ENCODE data around the gene CRPPA. TPM values are rescaled to one million over a fixed set of nuclear protein-coding genes. Genes with fewer than 3 reads are reported as not detected.

CRPPA gene
- total and polyA plus RNA-seq, 10 of the 15 experiments (the other 5 are each of a cell fraction or from before 2014, with no cell fraction given) = not detected

DNA sequence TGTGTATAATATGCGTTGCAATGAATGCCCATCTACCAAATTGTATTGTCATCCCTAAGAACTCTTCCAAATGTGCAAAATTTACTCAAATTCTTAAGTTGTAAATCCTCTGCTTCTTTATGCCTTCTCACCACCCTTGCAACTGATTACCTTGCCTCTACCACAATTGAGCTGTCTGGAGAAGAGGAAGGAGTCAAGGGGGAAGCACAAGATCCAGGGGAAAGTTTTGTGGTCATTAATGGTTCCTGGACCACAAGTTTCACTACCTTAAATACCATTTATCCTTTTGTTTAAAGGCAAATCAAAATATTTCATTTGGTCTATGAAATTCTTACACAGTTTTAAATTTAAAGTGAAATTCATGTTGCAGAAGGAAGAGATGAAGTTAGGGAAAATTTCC is 16.7 kb downstream of the CRPPA start:
- TF ChIP-seq SPI1 (IDR thresholded peaks at IDR 0.05; ENCODE audit: borderline replicate concordance, insufficient read depth, low read depth, low read length) (no peak), KDM1A (IDR thresholded peaks at IDR 0.05; ENCODE audit: borderline replicate concordance) (no peak), HSF1 (IDR thresholded peaks at IDR 0.05; ENCODE audit: low read depth, low read length) (no peak), RAD21 (IDR thresholded peaks at IDR 0.05; ENCODE audit: insufficient read depth, low read depth, low read length) (no peak)
- Histone ChIP-seq H3K27ac (ENCODE audit: control insufficient read depth, insufficient read depth) (no peak overlapping the region), H4K20me1 (ENCODE audit: control insufficient read depth, insufficient read depth) (no peaks in the 10 kb centered on the region), H3K9ac (ENCODE audit: control insufficient read depth, insufficient read depth, low read length) (no peak overlapping the region), H3K9me3 (replicated peaks; ENCODE audit: control insufficient read depth, insufficient read depth, low read length) (peaks cover 5% of the 10 kb centered on the region; the same call in 1 of the 3 replicates), H3K27me3 (replicated peaks in 1 of 2; ENCODE audit: control insufficient read depth in 2 of 2, insufficient read depth in 2 of 2, low read length in 1 of 2) (no peaks in the 10 kb centered on the region), H3K36me3 (ENCODE audit: control insufficient read depth in 2 of 2, insufficient read depth in 2 of 2, low read length in 1 of 2) (no peaks in the 10 kb centered on the region), H3K4me2 (ENCODE audit: control insufficient read depth, insufficient read depth) (no peak overlapping the region), H3K4me3 (no peak overlapping the region), H3K4me1 (ENCODE audit: control insufficient read depth, insufficient read depth, low read length) (no peaks in the 10 kb centered on the region), H2AFZ (ENCODE audit: control insufficient read depth, low read depth, low read length) (no peak overlapping the region), H3K79me2 (ENCODE audit: control insufficient read depth, insufficient read depth, low read length) (no peaks in the 10 kb centered on the region)
- ATAC-seq (no peak), FAIRE-seq (no peak), DNase-seq (ENCODE audit: low read depth, low spot score) (no peak)
- RAD21 ChIA-PET (ENCODE audit: unreplicated experiment) = no interaction called here
- WGBS (ENCODE audit: insufficient coverage, insufficient replicate concordance, low lambda C conversion rate, missing lambda C conversion rate) = 50% methylated on average over 1 of the region's 1 CpG
- SMC1A ChIA-PET (ENCODE audit: uncharacterized antibody, unreplicated experiment) = no interaction called here
- POLR2A ChIA-PET = no interaction called here
- CTCF ChIA-PET = no interaction called here
- BruUV-seq (replicated peaks) = no TSS peak
- intact Hi-C loops (cut with micrococcal nuclease; ENCODE audit: unreplicated experiment) = no loop called here
- in situ Hi-C loops (cut with MboI) = no loop called here

DNA sequence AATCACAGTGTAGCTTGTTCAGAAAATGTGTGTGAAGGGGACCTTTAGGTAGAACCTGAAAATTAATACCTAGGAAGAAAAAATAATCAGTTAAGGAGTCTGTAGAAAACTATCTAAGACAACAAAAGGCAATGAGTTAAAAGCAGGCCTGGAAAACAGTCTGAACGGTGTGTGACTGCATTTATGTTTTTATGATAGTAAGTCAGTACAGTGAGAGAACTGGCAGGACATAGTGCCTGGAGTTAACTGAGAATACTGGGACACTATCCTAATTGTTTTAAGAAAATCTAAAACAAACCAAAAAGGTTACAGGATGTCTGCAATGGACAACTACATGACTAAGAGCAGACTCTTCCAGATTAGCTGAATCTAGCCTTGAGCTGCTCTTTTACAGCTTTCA is 17.9 kb downstream of the CRPPA start:
- Histone ChIP-seq H3K27ac (ENCODE audit: control insufficient read depth, insufficient read depth) (no peak overlapping the region), H4K20me1 (ENCODE audit: control insufficient read depth, insufficient read depth) (no peaks in the 10 kb centered on the region), H3K4me1 (ENCODE audit: control insufficient read depth, insufficient read depth, low read length) (no peaks in the 10 kb centered on the region), H3K4me2 (ENCODE audit: control insufficient read depth, insufficient read depth) (no peak overlapping the region), H3K79me2 (ENCODE audit: control insufficient read depth, insufficient read depth, low read length) (no peaks in the 10 kb centered on the region), H3K9me3 (replicated peaks; ENCODE audit: control insufficient read depth, insufficient read depth, low read length) (peaks cover 16% of the 10 kb centered on the region), H3K27me3 (replicated peaks in 1 of 2; ENCODE audit: control insufficient read depth in 2 of 2, insufficient read depth in 2 of 2, low read length in 1 of 2) (no peaks in the 10 kb centered on the region), H3K4me3 (no peak overlapping the region), H3K36me3 (ENCODE audit: control insufficient read depth in 2 of 2, insufficient read depth in 2 of 2, low read length in 1 of 2) (no peaks in the 10 kb centered on the region), H2AFZ (ENCODE audit: control insufficient read depth, low read depth, low read length) (no peak overlapping the region), H3K9ac (ENCODE audit: control insufficient read depth, insufficient read depth, low read length) (no peak overlapping the region)
- ChIA-PET POLR2A (no interaction called here), SMC1A (ENCODE audit: uncharacterized antibody, unreplicated experiment) (no interaction called here), RAD21 (ENCODE audit: unreplicated experiment) (no interaction called here), CTCF (no interaction called here)
- BruUV-seq (replicated peaks) = no TSS peak
- ATAC-seq = no peak
- WGBS (ENCODE audit: insufficient coverage, insufficient replicate concordance, low lambda C conversion rate, missing lambda C conversion rate) = 70% methylated on average over 1 of the region's 1 CpG
- FAIRE-seq = no peak
- intact Hi-C loops (cut with micrococcal nuclease; ENCODE audit: unreplicated experiment) (no loop called here), in situ Hi-C loops (cut with MboI) (no loop called here)
- DNase-seq (ENCODE audit: low read depth, low spot score) = no peak
- TF ChIP-seq SIN3A (IDR thresholded peaks at IDR 0.05; ENCODE audit: low read depth, low read length) (no peak), RFX5 (IDR thresholded peaks at IDR 0.05; ENCODE audit: low read depth, low read length) (no peak), EGR1 (IDR thresholded peaks at IDR 0.05; ENCODE audit: borderline replicate concordance in 1 of 2, low read depth in 2 of 2, low read length in 2 of 2) (no peak), HDAC2 (IDR thresholded peaks at IDR 0.05) (no peak), MYB (IDR thresholded peaks at IDR 0.05; ENCODE audit: borderline replicate concordance, low read depth, low read length) (no peak), HCFC1 (IDR thresholded peaks at IDR 0.05; ENCODE audit: low read length) (no peak), WRNIP1 (IDR thresholded peaks at IDR 0.05; ENCODE audit: borderline replicate concordance, low read depth, low read length) (no peak)
- TF ChIP-seq, protein P1, sequence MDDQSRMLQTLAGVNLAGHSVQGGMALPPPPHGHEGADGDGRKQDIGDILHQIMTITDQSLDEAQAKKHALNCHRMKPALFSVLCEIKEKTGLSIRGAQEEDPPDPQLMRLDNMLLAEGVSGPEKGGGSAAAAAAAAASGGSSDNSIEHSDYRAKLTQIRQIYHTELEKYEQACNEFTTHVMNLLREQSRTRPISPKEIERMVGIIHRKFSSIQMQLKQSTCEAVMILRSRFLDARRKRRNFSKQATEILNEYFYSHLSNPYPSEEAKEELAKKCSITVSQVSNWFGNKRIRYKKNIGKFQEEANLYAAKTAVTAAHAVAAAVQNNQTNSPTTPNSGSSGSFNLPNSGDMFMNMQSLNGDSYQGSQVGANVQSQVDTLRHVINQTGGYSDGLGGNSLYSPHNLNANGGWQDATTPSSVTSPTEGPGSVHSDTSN (IDR thresholded peaks at IDR 0.05; ENCODE audit: insufficient replicate concordance, low read depth, low read length) = no peak
- TF ChIP-seq, protein P2, sequence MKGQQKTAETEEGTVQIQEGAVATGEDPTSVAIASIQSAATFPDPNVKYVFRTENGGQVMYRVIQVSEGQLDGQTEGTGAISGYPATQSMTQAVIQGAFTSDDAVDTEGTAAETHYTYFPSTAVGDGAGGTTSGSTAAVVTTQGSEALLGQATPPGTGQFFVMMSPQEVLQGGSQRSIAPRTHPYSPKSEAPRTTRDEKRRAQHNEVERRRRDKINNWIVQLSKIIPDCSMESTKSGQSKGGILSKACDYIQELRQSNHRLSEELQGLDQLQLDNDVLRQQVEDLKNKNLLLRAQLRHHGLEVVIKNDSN (IDR thresholded peaks at IDR 0.05; ENCODE audit: borderline replicate concordance, extremely low read length, insufficient read depth, low read depth, low read length) = no peak
